ENCODE data around the gene ZNF525.
A peak's percentile ranks its signal among the peaks of the same experiment; 100 is the strongest.
"Not testable (repeated sequence)": the region's sequence is repeated elsewhere in the genome, so short reads cannot be mapped to it uniquely, and the experiment has no call there.

Gene ZNF525

DNA sequence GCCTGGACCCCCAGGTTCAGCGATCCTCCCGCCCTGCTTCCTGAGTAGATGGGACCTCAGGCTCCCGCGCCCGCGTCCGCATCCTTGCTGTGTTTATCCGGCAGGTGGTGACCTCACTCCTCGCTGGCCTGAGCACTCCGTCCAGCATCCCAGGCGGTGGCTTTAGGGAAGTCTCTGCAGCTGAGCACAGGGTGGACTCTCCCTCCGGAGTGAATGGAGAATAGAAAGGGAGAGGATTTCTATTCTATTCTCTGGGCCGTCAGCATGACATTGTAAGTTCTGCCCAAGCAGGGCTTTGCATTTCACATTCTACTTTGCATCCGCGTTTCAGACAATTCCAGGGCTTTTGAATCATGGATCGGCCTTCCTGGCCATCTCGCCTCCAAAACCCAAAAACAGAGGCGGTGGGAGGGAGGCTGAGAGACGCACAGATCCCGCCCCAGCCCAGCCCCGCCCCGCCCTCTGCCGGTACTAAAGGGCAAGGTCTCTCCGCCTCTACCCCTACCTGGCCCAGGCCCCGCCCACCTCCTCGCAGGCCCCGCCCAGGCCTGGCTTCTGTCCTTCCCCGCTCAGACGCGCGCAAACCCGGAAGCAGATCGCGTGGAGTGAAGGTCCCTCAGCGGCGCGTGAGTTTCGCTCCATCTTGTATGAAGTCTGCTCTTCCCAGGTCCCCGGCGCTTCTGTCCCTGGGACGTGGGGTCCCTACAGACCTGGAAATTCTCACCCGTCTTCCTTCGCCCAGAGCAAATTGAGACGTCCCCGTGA lies at the start of gene ZNF525:
TSS of gene ZNF525 (plus strand) at position 572 of the 765 bp plus-strand sequence. CDS start 6,577 bp downstream, outside the sequence.
- DNase-seq (ENCODE audit: low read depth, low spot score): peak; percentile 30

DNA sequence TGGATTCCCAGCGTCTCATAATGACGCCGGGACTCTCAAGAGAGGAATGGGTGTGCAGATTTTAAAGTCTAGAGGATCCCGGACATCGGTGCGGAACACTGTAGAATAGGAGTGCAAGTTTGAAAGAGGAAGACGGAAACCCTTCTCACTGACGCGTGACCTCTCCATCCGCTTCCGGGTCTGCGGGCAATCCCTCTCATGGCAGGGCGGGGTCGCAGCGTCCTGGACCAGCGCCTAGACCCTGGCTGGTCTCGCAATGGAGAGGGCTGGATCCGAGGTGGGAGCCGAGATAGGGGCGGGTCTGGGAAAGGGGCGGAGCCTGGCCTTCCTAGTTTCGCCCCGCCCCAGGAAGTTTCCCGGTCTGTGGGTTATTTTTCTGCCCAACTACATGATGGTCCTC lies 36.5 kb upstream of the ZNF525 start:
- no peak for DNase-seq (ENCODE audit: low read depth, low spot score)

- no peak for DNase-seq (ENCODE audit: low read depth, low spot score)
Observed at GRCh38 chr19:53332484-53332883, 33.0 kb upstream of the ZNF525 start.

DNA sequence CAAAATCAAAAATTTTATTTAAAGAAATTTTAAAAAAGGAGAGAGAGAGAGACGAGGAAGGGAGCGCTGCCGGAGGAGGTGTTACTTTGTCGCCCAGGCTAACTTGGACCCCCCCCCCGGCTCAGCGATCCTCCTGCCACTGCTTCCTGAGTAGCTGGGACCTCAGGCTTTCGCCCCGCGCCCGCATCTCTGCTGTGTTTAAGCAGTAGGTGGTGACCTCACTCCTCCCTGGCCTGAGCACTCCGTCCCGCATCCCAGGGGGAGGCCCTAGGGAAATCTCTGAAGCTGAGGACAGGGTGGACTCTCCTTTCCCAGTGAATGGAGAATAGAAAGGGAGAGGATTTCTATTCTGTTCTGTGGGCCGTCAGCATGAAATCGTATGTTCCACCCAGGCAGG lies 32.4 kb upstream of the ZNF525 start:
- no peak for DNase-seq (ENCODE audit: low read depth, low spot score)

- peak; percentile 84 for DNase-seq (ENCODE audit: low read depth, low spot score)
Observed at GRCh38 chr19:53333463-53334449, 31.7 kb upstream of the ZNF525 start, which contains the start of gene ZNF845. Gene ZNF845 (plus strand): TSS chr19:53333749. CDS start chr19:53341308, 7,559 bp downstream.

GRCh38 chr19:53344403-53344802 lies 21.1 kb upstream of the ZNF525 start:
- not testable (repeated sequence) for DNase-seq (ENCODE audit: low read depth, low spot score)

- no peak for DNase-seq (ENCODE audit: low read depth, low spot score)
Observed at GRCh38 chr19:53355739-53356138, 9.8 kb upstream of the ZNF525 start.

- DNase-seq (ENCODE audit: low read depth, low spot score): no peak
Observed at GRCh38 chr19:53357821-53358581, 7.5 kb upstream of the ZNF525 start.

DNA sequence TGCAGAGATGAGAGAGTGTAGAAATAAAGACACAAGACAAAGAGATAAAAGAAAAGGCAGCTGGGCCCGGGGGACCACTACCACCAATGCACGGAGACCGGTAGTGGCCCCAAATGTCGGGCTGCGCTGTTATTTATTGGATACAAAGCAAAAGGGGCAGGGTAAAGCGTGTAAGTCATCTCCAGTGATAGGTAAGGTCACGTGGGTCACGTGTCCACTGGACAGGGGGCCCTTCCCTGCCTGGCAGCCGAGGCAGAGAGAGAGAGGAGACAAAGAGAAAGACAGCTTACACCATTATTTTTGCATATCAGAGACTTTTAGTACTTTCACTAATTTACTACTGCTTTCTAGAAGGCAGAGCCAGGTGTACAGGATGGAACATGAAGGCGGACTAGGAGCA lies 5.4 kb upstream of the ZNF525 start:
- not testable (repeated sequence) for DNase-seq (ENCODE audit: low read depth, low spot score)

- no peak for DNase-seq (ENCODE audit: low read depth, low spot score)
Observed at GRCh38 chr19:53365899-53366493, 491 bp downstream of the ZNF525 start.

DNA sequence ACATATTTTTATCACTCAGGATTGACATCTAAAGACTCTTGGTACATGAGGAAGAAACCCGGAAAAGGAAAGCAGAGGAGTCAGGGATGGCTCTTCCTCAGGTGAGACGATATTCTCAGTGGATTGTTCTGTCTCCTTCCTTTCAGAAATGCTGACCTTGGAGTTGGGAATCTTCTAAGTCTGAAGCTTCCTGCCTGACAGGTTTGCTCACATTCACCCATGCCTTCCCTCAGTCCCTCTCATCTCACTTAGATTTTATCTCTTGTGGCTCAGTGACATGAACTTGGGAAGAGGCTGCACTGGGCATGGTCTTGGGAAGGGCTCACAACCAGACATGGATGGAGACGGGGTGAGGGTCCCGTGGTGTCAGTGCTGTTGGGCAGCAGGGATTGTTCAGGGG lies 6.7 kb downstream of the ZNF525 start:
- no peak for DNase-seq (ENCODE audit: low read depth, low spot score)

GRCh38 chr19:53374288-53374687 lies 8.8 kb downstream of the ZNF525 start:
- DNase-seq (ENCODE audit: low read depth, low spot score): no peak

DNA sequence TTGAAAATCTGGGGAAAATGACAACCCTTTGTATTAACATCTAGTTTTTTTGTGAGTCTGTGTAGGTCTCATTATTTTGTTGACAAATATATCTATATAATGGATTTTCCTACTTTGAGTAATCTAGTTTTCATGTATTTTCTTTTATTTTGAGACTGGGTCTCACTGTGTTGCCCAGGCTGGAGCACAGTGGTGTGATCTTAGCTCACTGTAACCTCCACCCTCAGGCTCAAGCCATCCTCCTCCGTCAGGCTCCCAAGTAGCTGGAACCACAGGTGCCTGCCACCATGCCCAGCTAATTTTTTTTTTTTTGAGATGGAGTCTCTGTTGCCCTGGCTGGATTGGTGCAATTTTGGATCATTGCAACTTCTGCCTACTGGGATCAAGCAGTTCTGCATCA lies 9.2 kb downstream of the ZNF525 start:
- DNase-seq (ENCODE audit: low read depth, low spot score): no peak

GRCh38 chr19:53381376-53381775 lies 15.9 kb downstream of the ZNF525 start:
- no peak for DNase-seq (ENCODE audit: low read depth, low spot score)

GRCh38 chr19:53388168-53388567 lies 22.7 kb downstream of the ZNF525 start:
- DNase-seq (ENCODE audit: low read depth, low spot score): no peak

DNA sequence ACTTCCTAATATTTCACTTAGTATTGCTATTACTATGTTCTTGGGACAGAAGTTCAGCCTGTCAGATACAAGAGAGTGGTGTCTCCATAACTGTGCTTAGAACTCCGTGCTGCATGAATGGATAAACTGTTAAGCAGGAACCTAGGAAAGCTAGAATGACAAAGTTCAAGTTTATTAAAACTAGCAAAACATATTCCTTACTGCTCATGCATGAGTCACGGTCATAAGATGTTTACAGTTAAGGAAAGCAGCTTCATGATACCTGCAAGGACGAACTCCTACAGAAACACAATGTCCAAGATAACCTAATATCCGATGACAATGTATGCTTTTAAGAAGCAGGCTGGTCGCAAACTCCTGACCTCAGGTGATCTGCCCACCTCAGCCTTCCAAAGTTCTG lies 23.4 kb downstream of the ZNF525 start:
- no peak for DNase-seq (ENCODE audit: low read depth, low spot score)

- DNase-seq (ENCODE audit: low read depth, low spot score): no peak
Observed at GRCh38 chr19:53389571-53389970, 24.1 kb downstream of the ZNF525 start.

DNA sequence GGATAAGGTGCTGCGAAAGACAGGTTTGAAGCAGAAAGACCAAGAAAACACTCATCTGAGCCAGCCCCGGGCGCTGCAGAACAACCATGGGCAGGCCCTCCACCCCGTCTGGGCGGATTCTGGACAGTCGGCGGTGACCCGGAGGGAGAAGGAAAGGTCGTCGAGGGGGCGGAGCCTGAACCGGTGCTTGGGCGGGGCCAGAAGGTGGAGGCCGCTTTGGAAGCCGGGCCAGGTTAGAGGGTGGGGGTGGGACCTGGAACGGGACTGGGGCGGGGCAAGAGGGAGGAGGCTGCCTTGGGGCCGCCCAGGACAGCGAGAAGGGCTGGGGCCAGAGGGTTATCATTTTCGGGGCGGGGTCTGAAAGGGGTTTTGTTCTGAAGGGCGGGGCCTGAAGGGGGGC lies 24.5 kb downstream of the ZNF525 start:
- no peak for DNase-seq (ENCODE audit: low read depth, low spot score)

DNA sequence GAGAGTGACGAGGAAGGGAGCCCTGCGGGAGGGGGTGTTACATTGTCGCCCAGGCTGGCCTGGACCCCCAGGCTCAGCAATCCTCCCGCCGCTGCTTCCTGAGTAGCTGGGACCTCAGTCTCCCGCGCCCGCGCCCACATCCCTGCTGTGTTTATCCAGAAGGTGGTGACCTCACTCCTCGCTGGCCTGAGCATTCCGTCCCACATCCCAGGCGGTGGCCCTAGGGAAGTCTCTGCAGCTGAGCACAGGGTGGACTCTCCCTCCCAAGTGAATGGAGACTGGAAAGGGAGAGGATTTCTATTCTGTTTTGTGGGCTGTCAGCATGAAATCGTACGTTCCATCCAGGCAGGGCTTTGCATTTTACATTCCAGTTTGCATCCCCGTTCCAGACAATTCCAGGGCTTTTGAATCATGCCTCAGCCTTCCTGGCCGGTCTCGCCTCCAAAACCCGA lies 29.0 kb downstream of the ZNF525 start:
- DNase-seq (ENCODE audit: low read depth, low spot score): no peak

- peak; percentile 76 for DNase-seq (ENCODE audit: low read depth, low spot score)
Observed at GRCh38 chr19:53394974-53395839, 29.7 kb downstream of the ZNF525 start, which contains the start of gene ZNF765. Gene ZNF765 (plus strand): TSS chr19:53395149. CDS start chr19:53398016, 2,867 bp downstream.
